Prostate gland (tissue), 2 donors: ENCODE measurements around the gene MARCHF4.

ENCODE experiments used
- CTCF ChIP-seq, 4 experiments: fragments of 200-600 bp in 2 of 4; fragments of 450-650 bp in 2 of 4; sonication (generic) in 2 of 4; IDR thresholded peaks; 1 replicate in 3 of 4; 2 replicates in 1 of 4; pipeline ENCODE4 v1.5.1; 2016 to 2019; ENCODE audit warnings: antibody characterized with exemption in 4 of 4, mild to moderate bottlenecking in 2 of 4, moderate library complexity in 2 of 4
- POLR2A ChIP-seq: fragments of 450-650 bp; IDR thresholded peaks from one replicate; pipeline ENCODE4 v1.6.1; 2016; ENCODE audit warnings: antibody characterized with exemption, mild to moderate bottlenecking
- POLR2AphosphoS5 ChIP-seq: sonication (generic); formaldehyde crosslinking; IDR thresholded peaks from one replicate; pipeline ENCODE4 v1.6.1; 2017; ENCODE audit warnings: antibody characterized with exemption

DNA sequence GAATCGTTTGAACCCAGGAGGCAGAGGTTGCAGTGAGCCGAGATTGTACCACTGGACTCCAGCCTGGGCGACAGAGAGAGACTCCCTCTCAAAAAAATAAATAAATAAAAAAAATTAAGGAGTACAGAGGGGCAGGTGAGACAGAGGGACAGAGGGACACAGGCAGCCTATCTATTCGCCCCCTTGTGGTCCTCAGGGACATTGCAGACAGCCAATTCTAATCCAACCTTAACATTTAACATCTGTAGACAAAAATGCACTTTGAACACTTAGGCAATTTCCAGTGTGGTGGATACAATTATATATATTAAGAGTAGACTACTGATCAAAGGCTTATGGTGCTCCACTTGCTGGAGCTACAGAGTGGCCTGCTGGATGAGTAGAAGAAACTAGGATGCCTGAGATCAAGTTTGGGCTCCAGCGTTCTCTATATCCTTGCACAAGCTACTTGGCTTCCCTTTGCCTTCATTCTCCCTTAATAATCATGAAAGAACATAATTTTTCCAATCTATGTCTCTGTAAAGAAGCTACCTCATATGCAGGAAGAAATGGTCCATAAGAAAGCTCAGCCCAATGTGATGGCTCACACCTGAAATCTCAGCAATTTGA, 31.8 kb upstream of the MARCHF4 start:
- peak; percentile 44 to 75 (median 64) for TF ChIP-seq CTCF (IDR thresholded peaks at IDR 0.05)
- no peak for TF ChIP-seq POLR2A
- TF ChIP-seq POLR2AphosphoS5, result no peak
